ENCODE data around the gene PPP6R3.

DNA sequence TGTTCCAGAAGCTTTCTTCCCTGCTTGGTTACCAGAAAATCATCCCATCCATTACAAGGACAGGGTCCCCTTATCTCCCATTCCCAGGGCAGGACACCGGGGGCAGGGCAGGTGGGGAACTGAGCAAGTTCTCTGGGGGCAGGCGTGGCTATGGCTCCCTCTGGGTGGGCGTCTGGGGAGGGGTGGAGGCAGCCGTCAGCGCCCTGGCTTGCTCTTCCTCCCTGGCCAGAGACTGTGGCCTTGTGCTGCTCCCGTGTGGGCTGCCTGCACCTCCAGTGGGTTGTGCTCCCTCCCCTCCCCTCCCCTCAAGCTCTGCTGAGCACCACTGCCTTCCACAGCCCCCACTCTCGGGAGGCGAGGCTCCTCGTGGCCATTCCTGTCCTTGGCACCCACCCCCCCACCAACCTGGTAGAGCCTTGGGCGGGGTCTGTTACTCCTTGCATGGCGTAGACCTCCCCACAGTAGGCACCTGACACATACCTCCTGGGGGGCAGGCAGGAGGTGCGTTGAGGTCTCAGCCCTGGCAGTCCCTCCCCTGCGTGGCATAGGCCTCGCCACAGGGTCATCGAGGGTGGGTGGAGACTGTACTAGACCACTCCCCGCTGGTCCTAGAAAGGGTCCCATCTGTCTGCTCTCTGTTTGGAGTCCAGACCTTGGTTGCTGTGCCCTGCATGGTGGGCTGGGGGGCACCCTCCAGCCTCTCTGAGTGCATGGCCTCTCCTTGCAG, 24.2 kb upstream of the PPP6R3 start:
- TF ChIP-seq POLR2A (IDR thresholded peaks at IDR 0.05; ENCODE audit: low read depth, low read length), result no peak
- TF ChIP-seq, protein P1, sequence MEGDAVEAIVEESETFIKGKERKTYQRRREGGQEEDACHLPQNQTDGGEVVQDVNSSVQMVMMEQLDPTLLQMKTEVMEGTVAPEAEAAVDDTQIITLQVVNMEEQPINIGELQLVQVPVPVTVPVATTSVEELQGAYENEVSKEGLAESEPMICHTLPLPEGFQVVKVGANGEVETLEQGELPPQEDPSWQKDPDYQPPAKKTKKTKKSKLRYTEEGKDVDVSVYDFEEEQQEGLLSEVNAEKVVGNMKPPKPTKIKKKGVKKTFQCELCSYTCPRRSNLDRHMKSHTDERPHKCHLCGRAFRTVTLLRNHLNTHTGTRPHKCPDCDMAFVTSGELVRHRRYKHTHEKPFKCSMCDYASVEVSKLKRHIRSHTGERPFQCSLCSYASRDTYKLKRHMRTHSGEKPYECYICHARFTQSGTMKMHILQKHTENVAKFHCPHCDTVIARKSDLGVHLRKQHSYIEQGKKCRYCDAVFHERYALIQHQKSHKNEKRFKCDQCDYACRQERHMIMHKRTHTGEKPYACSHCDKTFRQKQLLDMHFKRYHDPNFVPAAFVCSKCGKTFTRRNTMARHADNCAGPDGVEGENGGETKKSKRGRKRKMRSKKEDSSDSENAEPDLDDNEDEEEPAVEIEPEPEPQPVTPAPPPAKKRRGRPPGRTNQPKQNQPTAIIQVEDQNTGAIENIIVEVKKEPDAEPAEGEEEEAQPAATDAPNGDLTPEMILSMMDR (IDR thresholded peaks at IDR 0.05; ENCODE audit: extremely low read depth in 1 of 2, insufficient read depth in 1 of 2, low read depth in 1 of 2, low read length in 2 of 2), result no peak
- no peak for TF ChIP-seq MYC (IDR thresholded peaks at IDR 0.05; ENCODE audit: low read depth, low read length)
- TF ChIP-seq, protein P2, sequence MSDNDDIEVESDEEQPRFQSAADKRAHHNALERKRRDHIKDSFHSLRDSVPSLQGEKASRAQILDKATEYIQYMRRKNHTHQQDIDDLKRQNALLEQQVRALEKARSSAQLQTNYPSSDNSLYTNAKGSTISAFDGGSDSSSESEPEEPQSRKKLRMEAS (IDR thresholded peaks at IDR 0.05; ENCODE audit: insufficient read depth, insufficient read length), result no peak
- no peak for TF ChIP-seq POLR2AphosphoS5 (IDR thresholded peaks at IDR 0.05; ENCODE audit: insufficient read depth, low read depth, low read length)
- TF ChIP-seq EZH2 (IDR thresholded peaks at IDR 0.05; ENCODE audit: borderline replicate concordance, low read depth, low read length, severe bottlenecking), result no peak
- TF ChIP-seq JUN (IDR thresholded peaks at IDR 0.05; ENCODE audit: borderline replicate concordance, insufficient read depth, insufficient read length, low read depth), result no peak
- no peak for TF ChIP-seq GATA2 (IDR thresholded peaks at IDR 0.05; ENCODE audit: insufficient read depth, insufficient read length, low read depth, low read length)
- no peak for TF ChIP-seq FOS (IDR thresholded peaks at IDR 0.05; ENCODE audit: borderline replicate concordance, insufficient read depth, low read length)

All from endothelial cell of umbilical vein (primary cell).